SHP77 treated with DMSO at 0.1 percent for 48 hours (cell line): Measurements from ENCODE around the gene GPR162.
"Not testable (repeated sequence)": the region's sequence is repeated elsewhere in the genome, so short reads cannot be mapped to it uniquely, and the experiment has no call there.

Experiments used
- DNase-seq: peaks from one replicate; lab custom pipeline; 2025; lab: John Stamatoyannopoulos, UW

The GPR162 gene

GRCh38 chr12:6854036-6854435, 32.4 kb downstream of the GPR162 start:
- DNase-seq: no peak

- DNase-seq: no peak
These were observed 33.7 kb downstream of the GPR162 start for GRCh38 chr12:6855322-6855721.

DNA sequence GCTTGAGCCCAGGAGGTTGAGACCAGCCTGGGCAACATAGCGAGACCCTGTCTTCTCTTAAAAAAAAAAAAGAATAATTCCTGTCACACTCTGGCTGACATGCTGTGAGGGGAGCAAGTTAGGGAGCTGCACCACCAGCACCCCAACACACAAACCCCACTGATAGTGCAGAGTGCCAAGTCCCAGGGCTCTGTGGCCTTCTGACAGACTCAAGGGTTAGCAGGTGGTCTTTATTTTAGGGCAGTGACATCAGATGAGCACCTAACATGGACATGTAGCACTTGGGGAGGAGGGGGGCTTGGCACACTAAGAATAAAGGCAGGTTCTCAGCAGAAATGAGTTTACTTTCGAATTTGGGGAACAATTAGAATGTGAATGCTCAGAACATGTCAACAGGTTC, 37.2 kb downstream of the GPR162 start:
- no peak for DNase-seq

GRCh38 chr12:6860116-6860515, 38.5 kb downstream of the GPR162 start:
- no peak for DNase-seq

DNA sequence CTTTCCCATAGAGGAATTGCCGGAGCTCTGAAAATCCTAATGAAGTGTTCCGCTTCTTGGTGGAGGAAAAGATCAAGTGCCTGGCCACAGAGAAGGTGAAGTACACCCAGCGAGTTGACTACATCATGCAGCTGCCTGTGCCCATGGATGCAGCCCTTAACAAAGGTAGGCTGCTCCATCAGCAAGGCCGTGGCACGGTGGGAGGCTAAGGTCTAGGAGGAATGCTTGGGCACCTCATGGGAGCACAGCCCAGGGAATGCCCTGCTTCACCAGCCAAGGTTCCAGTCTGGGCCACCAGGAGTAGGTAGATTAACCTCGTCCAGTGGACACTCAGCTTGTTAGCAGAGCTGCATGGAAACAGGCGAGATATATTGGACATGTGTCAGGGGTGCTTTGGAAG, 39.3 kb downstream of the GPR162 start:
- DNase-seq: no peak

DNA sequence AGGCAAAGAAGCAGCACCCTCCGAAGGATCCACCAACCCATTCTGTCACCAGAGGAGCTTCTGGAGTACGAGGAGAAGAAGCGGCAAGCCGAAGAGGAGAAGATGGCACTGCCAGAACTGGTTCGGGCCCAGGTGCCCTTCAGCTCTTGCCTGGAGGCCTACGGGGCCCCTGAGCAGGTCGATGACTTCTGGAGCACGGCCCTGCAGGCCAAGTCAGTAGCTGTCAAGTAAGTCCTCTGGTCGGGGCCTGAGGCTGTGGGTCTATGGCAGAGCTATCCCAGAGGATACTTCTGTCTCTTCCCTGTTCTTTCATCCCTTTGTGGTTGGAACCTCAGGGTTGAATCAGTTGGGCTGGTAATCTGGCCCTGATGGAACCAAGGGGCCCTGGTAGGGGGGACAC, 39.8 kb downstream of the GPR162 start:
- DNase-seq: no peak

DNA sequence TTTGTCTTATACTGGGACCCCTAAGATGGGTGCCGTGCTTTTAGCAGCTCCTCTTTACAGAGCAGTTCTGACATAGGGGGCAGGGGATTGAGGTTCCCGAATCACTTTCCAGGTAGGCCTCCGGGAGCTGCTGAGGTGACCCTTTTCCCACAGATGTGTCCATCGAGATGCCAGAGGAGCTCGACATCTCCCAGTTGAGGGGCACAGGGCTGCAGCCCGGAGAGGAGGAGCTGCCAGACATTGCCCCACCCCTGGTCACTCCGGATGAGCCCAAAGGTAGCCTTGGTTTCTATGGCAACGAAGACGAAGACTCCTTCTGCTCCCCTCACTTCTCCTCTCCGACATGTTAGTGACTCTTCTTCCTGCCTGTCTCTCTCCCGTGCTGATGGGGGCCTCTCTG, 41.4 kb downstream of the GPR162 start:
- no peak for DNase-seq

- DNase-seq: no peak
These were observed 42.1 kb downstream of the GPR162 start for GRCh38 chr12:6863586-6864321.

- not testable (repeated sequence) for DNase-seq
These were observed 43.7 kb downstream of the GPR162 start for GRCh38 chr12:6865307-6865706.

DNA sequence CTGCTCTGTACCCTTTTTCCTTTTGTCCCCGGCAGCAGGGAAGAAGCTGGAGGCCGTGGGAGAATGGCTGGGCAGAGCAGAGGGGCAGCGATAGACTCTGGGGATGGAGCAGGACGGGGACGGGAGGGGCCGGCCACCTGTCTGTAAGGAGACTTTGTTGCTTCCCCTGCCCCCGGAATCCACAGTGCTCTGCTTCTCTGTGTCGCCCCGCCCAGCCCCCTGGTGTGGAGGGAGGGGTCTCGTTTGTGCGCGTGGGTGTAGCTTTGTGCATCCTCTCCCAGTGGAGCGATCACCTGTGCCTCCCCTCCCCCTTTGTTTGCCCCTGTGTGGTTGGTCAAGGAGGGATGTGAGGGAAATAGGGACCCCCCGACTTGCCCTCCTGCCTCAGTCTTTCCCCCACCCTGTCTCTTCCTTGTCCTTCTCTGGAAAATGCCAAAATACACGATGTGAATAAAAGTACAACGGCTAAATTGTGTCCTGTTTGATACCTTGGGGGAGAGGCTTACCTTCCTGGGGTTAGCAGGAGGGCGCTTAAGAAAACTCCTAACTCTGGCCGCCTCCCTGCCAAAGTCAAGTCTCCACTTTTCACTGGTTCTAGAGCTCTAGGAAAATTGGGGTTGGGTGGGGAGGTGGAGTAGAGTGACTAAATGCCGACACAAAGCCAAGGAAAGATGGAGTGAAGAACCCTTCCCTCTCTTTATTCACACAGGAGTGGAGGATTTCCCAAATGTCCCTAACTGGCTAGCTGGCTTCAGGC, 44.7 kb downstream of the GPR162 start:
- DNase-seq: no peak

- DNase-seq: no peak
These were observed 45.3 kb downstream of the GPR162 start for GRCh38 chr12:6866920-6867412.

- no peak for DNase-seq
These were observed 46.0 kb downstream of the GPR162 start, which contains the start of gene TPI1 for GRCh38 chr12:6867413-6868210. Gene TPI1 (plus strand): TSS chr12:6867531. CDS start chr12:6867567, 36 bp downstream.

DNA sequence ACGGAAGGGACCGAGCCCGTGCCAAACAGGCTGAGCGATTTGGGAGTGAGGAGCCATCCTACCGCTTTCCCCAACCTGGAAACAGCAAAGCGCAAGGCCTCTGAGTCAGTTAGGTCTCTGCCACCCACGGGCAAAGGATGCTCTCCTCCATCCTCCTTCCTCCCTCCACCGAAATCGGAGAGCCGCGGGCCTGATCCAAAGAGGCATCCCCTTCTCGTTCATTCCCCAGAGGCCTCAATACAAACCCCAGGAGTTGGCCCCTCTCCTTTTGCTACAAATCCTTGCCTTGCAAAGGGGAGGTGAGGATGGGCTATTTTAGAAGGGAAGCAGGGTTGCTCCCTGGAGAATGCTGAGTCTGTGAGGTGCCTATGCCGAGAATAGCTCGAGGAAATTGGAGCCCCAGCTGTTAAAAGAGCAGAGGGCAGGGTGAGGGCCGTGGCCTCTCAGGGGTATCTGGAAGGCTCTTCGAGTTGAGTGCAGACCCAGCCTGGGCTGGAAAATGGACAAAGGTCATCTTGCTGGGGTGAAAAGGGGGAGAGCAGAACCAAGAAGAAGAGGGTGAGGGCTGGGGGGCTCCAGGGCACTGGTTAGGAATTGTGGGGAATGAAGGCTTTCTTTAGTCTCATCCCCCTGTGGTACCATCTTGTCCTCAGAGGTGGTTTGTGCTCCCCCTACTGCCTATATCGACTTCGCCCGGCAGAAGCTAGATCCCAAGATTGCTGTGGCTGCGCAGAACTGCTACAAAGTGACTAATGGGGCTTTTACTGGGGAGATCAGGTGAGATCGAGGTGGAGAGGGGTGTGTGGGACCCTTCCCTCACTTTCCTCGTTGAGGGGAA, 46.8 kb downstream of the GPR162 start:
- no peak for DNase-seq

GRCh38 chr12:6869049-6870021, 47.7 kb downstream of the GPR162 start:
- DNase-seq: peak; percentile 29

DNA sequence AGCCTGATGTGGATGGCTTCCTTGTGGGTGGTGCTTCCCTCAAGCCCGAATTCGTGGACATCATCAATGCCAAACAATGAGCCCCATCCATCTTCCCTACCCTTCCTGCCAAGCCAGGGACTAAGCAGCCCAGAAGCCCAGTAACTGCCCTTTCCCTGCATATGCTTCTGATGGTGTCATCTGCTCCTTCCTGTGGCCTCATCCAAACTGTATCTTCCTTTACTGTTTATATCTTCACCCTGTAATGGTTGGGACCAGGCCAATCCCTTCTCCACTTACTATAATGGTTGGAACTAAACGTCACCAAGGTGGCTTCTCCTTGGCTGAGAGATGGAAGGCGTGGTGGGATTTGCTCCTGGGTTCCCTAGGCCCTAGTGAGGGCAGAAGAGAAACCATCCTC, 48.7 kb downstream of the GPR162 start:
- not testable (repeated sequence) for DNase-seq

DNA sequence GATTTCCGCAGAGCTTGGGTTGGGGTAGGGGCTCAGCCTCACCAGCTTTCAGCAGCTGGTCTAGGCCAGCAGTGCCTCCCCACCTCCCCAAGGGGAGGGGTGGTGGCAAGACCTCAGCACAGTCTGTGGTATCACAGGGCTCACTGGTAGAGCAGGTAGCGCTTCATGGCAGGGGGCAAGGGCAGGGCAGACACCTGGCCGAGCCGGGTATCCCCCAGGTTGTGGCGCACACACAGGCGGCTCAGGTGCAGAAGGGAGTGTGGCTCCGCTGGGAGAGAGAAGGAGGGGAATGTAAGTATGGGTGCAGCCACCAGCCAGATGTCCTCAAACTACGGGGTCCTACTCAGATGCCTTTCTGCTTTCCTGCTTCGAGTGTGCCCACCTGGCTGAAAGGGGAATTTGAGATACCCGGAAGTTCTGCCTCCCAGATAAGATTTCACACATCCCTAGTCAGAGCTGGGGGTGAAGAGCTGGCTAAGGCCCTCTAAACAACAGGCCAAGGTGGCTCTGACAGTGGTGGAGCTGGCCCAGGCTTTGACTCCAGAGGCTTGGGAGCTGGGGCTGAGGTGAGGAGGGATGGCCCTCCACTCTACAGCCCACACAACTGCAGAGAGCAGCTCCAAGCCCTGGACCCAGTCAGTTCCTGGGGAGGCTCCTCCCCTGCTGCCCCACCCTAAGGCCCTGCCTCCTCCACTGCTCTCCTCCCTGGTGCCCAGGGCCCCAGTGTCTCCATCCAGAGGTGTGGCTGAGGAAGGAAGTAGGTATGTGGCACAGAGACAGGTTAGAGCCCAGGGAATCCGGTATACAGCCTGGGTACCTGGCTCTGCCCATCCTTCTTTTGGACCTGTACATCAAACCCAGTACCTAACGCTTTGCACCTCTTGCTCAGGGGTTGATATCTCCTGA, 49.7 kb downstream of the GPR162 start:
- no peak for DNase-seq

GRCh38 chr12:6872073-6873048, 50.7 kb downstream of the GPR162 start:
- DNase-seq: no peak
